ENCODE measurements around the gene PLA2G2D.
A peak's percentile ranks its signal among the peaks of the same experiment; 100 is the strongest.

The PLA2G2D gene, protein sequence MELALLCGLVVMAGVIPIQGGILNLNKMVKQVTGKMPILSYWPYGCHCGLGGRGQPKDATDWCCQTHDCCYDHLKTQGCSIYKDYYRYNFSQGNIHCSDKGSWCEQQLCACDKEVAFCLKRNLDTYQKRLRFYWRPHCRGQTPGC

DNA sequence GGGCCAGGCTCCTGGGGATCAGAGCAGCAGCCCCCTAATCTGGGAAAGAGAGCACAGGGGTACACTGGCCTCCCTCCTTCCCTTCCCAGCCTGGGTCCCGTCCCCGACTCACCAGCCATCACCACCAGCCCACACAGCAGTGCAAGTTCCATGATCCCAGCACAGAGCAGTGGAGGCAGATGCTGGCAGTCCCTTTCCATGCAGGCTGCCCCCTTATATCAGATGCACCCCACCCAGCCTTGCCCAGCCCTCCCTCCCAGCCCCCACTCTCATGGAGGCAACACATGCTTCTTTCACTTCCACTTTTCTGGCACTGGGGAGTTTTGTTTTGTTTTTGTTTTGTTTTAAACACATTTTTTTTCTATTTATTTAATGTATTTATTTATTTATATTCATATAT lies at the start of gene PLA2G2D:
Gene PLA2G2D (minus strand): TSS at position 190 of the 400 bp plus-strand sequence. CDS start 38 bp downstream, at position 152.
- in situ Hi-C loops (cut with MboI; ENCODE audit: low pct_unique_long_range_greater_than_20kb, low sequenced_read_pairs), result no loop called here
- DNase-seq, result no peak

DNA sequence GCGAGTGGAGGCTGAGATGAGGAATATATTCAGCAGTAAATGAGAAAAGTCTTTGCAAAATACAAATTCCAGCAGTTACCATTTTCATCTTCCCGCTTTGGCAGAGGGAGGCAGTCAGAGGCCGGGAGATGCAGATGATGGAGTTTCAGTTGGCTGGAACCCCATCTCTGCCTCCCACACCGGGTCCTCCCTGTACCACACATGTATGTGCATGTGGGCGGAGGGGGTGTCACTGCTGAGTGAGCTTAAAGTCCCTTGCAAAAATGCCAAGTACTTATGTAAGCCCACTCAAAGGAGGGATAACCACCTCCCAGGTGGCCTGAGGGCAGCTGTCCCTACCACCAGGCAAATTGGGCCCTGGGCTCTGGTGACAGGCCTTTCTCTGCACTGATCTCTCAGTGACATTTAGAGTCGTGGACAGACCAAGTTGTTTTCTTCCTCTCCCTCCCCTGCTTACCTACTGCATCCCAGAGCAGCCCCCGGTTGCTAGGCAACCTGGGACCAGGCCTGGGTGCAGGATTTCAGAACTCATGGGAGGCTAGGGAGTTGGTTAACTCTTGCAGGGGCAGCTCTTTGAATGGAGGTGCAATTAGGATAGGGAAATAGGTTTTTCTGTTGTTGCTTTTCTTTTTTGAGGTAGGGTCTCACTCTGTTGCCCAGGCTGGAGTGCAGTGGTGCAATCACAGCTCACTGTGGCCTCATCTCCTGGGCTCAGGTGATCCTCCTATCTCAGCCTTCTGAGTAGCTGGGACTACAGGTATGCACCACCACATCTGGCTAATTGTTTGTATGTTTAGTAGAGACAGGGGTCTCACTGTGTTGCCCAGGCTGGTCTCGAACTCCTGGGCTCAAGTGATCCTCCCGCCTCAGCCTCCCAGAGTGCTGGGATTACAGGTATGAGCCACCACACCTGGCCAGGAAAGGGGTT lies 49.5 kb upstream of the PLA2G2D start:
- no peak for DNase-seq
- in situ Hi-C loops (cut with MboI; ENCODE audit: low pct_unique_long_range_greater_than_20kb, low sequenced_read_pairs), result no loop called here

DNA sequence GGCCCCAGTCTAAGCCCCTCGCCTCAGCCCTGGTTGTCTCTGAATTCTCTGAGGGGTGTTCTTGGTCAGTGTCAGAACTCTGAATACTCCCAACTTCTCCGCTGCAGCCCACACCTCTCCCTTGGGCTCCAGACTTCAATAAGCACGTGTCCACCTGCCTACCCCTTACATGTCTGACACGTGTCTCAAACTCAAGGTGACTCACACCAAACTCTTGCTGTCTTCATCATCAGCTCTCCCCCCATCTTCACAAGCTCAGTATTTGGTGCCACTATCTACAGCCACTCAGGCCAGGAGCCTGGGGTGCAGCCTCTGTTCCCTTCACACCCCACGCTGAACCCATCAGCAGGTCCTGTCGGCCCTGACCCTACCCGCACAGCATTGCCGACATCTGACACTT lies 47.8 kb upstream of the PLA2G2D start:
- DNase-seq, result no peak
- in situ Hi-C loops (cut with MboI; ENCODE audit: low pct_unique_long_range_greater_than_20kb, low sequenced_read_pairs), result no loop called here

DNA sequence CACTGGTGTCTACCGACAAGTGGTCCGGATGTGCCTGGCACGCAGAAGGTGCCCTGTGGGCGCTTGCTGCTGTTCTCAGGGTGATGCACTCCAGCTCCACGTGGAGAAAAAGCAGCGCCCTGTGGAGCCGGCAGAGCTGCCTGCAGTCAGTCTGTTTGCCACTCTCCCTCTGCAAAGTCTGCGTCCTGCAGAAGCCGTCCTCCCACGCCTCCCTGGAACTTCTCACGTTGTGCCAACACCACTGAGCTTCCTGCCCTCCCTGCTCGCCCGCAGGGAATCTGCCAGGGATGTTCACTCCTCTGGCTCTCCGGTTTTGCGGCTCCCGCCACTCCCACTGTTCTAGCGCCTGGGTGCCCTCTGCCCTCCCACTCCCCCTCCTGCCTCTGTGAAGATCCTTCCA lies 46.7 kb upstream of the PLA2G2D start:
- in situ Hi-C loops (cut with MboI; ENCODE audit: low pct_unique_long_range_greater_than_20kb, low sequenced_read_pairs), result no loop called here

DNA sequence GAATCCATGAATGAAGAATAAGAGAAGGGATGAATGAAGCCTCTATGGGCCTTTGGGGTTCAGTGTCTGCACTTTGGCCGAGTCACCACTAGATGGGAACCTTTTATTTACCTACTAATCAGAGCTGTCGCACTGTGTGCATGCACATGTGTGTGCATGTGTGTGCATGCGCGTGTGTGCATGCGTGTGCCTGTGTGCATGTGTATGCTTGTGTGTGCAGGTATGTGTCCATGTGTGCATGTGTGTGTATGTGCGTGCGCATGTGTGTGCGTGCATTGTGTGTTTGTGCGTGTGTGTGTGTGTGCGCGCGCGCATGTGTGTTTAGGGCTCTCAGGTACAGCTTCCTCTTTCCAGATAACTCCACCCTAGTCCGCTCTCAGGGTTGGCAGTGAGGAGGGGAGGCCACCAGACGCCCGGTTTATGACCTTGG lies 46.2 kb upstream of the PLA2G2D start:
- DNase-seq, result peak; percentile 83
- in situ Hi-C loops (cut with MboI; ENCODE audit: low pct_unique_long_range_greater_than_20kb, low sequenced_read_pairs), result no loop called here

More for the DNA sequence above, 46.7 kb upstream of the PLA2G2D start:
- no peak for DNase-seq

DNA sequence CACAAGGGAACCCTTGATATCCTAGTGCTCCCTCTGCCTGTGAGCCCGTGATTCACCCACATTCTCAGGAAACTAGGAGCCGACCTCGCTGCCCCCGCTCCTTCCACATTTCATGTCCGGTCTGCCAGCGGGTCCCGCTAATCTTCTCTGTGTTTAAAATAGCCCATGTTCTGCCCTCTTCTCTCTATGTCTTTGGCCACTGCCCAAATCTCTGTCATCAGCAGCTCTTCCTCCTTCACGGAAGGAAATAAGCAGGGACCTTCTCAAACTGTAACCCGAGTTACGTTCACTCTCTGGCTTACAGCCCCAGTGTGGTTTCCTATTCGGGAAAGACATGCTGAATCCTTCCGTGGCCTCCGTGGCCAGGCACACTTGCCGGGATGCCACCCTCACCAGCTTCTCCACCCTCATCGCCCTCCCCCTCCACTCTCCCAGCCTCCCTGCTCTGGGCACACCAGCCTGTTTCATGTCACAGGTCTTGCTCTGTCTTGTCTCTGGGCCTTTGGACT lies 45.4 kb upstream of the PLA2G2D start:
- in situ Hi-C loops (cut with MboI; ENCODE audit: low pct_unique_long_range_greater_than_20kb, low sequenced_read_pairs), result no loop called here

DNA sequence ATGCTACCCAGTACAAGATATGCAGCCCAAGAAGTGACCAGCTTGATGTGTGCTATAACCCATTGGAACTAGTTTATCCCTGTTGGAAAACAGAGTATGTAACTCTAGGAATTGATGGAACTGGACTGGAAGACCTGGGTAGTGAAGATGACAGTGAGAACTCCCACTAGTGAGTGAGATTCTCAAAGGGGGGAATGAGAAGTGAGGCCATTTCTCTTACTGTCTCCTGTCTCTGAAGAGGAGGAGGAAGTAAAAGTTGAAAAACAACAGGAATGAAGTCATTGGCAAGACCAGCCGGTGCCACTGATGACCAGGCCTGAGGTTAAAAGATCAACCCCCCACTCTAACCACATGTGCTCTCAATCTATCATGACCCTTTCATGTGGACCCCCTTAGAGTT lies 40.7 kb upstream of the PLA2G2D start:
- no peak for DNase-seq
- in situ Hi-C loops (cut with MboI; ENCODE audit: low pct_unique_long_range_greater_than_20kb, low sequenced_read_pairs), result no loop called here

More for the DNA sequence above, 45.4 kb upstream of the PLA2G2D start:
- DNase-seq, result peak; percentile 34

DNA sequence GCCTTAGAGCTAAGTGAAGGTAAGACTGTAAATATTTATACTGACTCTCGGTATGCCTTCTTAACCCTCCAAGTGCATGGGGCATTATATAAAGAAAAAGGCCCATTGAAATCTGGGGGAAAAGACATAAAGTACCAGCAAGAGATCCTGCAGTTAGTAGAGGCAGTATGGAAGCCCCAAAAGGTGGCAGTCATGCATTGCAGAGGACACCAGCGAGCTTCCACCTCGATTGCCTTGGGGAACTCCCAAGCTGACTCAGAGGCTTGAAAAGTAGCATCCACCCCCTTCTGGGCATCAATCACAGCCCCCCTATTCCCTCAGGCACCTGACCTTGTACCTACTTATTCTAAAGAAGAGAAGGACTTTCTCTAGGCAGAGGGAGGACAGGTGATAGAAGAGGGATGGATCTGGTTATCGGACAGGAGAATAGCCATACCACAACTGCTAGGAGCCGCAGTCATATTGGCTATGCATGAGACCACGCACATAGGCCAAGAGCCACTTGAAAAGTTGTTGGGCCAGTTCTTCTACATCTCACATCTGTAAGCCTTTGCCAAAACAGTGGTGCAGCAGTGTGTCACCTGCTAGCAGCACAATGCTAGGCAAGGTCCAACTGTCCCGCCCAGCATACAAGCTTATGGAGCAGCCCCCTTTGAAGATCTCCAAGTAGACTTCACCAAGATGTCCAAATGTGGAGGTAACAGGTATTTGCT lies 39.2 kb upstream of the PLA2G2D start:
- in situ Hi-C loops (cut with MboI; ENCODE audit: low pct_unique_long_range_greater_than_20kb, low sequenced_read_pairs), result no loop called here
- no peak for DNase-seq

DNA sequence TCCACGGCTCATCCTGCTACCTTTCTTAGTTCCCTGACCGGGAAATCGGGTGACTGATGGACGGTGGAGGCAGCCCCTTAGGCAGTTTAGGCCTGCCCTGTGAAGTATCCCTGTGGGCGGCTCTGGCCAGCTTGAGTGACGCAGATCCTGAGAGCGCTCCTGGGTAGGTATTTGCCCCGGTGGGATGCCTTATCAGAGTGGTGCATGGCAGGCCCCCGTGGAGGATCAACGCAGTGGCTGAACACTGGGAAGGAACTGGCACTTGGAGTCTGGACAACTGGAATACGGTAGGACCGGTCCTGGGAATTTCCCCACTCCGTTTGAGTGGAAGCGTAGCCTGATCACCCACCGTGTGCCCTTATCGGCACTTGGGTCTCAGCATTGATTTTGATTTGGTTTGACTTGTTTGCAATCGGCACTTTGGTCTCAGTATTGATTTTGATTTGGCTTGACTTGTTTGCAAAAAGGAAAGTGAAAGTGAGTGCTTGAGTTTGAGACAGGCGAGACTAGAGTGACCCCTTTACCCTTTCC lies 35.0 kb upstream of the PLA2G2D start:
- in situ Hi-C loops (cut with MboI; ENCODE audit: low pct_unique_long_range_greater_than_20kb, low sequenced_read_pairs), result no loop called here
- no peak for DNase-seq

DNA sequence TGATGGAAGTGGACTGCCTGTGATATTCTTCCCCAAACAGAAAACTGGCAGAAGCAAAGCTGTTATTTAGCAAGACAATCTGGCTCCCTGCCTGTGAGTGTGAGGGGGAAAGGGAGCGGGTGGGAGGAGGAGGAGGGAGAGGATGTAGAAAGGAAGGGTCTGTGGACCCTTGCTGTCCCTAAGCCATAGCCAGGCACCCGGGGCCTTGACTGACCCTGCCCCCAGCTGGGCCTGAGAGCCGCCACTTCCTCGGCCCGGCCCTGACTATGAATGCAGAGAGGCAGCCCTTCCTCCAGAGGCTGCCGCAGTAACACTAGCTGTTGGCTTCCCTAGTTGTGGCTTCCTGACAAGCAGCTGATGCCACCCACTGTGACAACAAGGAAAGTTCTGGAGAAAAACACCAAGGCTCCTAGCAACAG lies 33.7 kb upstream of the PLA2G2D start:
- peak; percentile 25 for DNase-seq
- in situ Hi-C loops (cut with MboI; ENCODE audit: low pct_unique_long_range_greater_than_20kb, low sequenced_read_pairs), result no loop called here

DNA sequence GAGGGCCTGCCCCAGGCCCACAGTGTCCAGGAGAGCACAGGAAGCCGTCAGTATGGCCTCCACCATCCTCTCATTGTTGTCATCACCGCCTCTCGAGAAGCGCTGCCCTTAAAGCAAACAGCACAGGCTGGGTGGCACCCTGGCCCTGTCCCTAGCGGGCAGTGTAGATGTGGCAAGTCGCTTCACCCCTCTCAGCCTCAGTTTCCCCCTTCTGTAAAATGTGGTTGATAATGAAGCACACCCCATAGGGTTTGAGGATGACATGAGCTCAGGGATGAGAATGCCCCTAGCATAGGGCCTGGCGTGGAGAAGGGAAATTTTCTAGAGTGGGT lies 33.2 kb upstream of the PLA2G2D start:
- in situ Hi-C loops (cut with MboI; ENCODE audit: low pct_unique_long_range_greater_than_20kb, low sequenced_read_pairs), result no loop called here
- DNase-seq, result no peak

DNA sequence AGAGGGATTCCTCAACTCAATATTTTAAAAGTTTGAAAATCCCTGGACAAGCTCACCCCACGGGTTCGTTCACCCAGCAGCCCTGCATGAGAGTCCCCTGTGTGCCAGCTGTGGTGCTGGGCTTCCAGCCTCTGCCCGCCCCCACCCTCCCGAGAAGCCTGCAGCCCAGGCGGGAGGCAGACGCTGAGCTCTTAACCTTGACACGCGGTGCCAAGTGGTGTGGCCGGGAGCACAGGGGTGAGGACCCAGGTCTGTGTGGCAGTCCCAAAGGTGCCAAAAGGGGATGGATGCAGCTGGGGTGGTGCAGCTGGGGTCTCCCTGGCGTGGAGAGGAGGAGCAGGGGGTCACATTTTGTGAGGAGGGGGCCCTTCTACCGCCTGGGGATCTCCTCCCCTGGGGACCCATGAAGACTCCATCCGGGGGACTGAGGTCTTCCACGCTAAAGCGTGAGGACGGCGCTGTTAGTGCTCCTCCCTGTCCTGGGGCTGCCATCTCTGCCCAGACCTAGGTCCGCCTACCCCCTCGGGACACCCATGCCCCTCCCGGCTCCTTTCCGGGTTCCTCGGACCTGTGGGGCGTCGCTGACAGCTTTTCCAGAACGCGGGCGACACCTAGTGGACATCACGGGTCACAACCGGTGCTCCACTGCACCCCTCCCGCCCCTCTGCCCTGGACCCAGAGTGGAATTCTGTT lies 32.7 kb upstream of the PLA2G2D start:
- DNase-seq, result peak; percentile 81
- in situ Hi-C loops (cut with MboI; ENCODE audit: low pct_unique_long_range_greater_than_20kb, low sequenced_read_pairs), result no loop called here

DNA sequence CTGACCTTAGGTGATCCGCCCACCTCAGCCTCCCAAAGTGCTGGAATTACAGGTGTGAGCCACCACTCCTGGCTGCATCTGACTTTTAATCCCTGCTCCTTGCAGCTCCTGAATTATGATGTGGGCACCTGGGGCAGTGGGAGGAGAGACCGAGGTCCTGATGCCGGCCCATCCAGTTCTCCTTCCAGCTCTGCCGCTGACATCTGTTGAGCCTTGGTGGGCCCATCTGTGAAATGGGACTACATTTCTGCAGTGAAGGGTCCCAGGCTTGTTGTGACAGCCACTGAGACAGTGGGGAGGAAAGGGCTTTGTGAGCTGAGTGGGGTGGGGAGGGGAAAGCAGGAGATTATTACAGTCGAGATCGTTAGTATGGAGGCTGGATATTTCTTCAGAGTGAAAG lies 31.6 kb upstream of the PLA2G2D start:
- in situ Hi-C loops (cut with MboI; ENCODE audit: low pct_unique_long_range_greater_than_20kb, low sequenced_read_pairs), result no loop called here
- DNase-seq, result no peak

DNA sequence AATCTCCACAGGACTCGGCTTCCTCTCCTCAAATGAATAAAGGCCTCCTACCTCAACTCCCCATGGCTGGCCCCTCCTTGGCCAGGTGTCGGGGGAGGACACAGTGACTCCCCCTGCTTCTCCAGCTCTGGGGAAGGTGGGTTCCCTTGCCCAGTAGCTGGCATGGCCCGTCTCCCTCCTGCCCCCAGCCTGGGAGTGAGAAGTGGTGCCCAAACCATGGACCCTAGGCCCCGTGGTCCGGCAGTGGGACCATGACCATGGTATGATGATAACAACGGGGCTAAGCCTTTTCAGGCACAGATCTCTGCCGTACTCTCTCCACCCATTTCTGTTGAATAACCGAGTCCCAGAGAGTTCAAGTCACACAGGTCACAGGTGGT lies 31.0 kb upstream of the PLA2G2D start:
- no peak for DNase-seq
- in situ Hi-C loops (cut with MboI; ENCODE audit: low pct_unique_long_range_greater_than_20kb, low sequenced_read_pairs), result no loop called here

DNA sequence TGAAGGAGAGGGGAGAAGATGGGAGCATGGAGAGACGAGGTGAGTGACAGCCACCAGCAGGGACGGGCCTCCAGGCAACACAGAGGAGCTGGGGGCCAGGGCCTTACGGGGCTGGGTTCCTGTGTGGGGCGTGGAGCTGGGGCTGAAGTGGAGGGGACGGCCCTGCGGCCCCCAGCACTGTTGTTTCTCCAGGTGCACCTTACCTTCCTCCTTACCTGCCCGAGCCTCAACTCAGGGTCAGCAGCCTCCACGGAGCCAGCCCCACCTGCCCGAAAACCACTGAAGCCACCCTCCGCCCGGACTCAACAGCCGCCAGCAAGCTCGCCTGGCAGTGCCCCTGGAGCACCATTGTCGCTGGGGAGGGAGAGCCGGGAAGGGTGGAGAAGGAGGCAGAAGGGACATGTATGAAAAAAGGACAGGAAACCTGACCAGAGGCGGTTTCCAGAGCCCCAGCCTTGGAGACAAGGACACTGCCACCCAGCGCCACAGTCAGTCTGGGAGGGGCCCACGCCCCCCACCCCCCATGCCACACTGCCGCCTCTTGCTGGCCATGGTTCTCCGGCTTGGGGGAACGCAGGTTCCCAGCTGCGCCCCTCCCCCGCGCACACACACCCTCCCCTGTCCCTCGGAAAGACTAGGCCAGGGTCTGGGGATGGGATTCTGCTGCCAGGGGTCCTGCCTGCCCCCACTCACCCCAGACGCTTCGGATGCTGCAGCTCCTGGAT lies 30.4 kb upstream of the PLA2G2D start:
- in situ Hi-C loops (cut with MboI; ENCODE audit: low pct_unique_long_range_greater_than_20kb, low sequenced_read_pairs), result no loop called here
- DNase-seq, result no peak

DNA sequence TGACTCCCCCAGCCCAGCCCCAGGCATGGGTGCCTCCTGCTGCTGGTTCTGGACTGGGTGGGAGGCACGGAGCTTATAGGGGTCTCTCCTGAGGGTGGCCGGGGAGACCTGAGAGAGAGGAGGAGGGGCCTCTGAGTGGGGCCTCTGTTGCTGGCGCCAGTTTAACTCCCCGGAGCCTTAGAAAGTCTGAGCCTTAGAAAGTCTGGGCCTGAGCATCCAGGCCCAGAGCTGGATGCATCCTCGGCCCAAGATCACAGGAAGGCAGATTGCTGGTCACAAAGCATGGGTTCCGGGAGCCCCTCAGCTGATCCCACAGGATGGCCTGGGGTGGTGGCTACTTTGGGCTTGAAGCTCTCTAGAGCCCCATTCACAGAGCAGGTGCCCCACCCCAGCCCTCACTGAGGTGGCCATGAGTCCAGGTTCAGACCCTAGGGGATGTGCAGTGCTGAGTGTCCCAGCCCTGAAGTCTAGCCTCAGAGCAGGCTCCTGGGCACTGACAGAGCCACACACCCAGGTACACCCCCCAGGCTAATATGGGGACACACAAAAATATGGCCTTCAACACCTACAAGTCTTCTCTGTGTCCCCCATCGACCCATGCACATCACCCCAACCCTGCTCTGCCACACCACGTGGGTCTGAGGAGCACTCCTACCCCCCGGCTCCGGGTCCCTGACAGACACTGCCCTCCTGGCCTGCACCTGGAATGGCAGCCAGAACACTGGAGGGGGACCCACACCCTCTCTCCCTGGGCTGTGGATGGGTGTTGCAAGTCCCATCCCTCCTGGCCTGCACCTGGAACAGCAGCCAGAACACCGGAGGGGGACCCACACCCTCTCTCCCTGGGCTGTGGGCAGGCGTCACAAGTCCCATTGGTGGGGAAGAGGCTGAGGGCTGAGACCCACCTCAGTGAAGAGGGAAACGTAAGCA lies 29.5 kb upstream of the PLA2G2D start:
- DNase-seq, result no peak

DNA sequence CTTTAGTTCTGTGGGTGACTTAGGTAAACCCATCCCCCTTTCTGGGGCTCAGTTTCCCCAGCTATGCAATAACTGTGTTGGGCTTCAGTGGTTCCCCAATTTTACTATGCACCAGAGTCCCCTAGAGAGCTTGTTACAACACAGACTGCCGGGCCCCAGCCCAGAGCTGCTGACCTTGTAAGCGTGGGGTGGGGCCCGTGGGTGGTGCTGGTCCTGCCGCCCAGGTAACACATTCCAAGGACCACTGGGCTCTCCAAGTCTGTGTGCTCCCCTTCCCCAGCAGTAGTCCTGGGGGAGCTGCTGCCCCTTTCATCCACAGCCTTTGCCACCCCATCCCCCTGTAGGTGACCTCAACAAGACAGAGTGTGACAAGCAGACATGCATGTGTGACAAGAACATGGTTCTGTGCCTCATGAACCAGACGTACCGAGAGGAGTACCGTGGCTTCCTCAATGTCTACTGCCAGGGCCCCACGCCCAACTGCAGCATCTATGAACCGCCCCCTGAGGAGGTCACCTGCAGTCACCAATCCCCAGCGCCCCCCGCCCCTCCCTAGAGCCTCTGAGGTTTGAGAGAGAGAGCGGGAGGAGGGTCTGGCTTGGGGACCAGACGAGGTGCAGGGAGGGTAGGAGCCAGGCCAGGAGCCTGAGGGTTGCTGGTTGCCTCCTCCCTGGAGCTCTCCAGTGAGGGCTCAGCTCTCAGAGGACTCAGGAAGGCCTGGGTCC lies 28.7 kb upstream of the PLA2G2D start:
- in situ Hi-C loops (cut with MboI; ENCODE audit: low pct_unique_long_range_greater_than_20kb, low sequenced_read_pairs), result no loop called here
- DNase-seq, result no peak

More for the DNA sequence above, 29.5 kb upstream of the PLA2G2D start:
- in situ Hi-C loops (cut with MboI; ENCODE audit: low pct_unique_long_range_greater_than_20kb, low sequenced_read_pairs), result no loop called here

Data from KBM-7 (cell line).